HUDEP-2 (cell line): ENCODE results near the gene SLC25A22.

Source experiments
- DNase-seq, 76 experiments: peaks; one replicate each; lab custom pipeline; 2025; ENCODE audit not compliant: unreplicated experiment in 76 of 76; lab: John Stamatoyannopoulos, UW

The SLC25A22 gene

DNA sequence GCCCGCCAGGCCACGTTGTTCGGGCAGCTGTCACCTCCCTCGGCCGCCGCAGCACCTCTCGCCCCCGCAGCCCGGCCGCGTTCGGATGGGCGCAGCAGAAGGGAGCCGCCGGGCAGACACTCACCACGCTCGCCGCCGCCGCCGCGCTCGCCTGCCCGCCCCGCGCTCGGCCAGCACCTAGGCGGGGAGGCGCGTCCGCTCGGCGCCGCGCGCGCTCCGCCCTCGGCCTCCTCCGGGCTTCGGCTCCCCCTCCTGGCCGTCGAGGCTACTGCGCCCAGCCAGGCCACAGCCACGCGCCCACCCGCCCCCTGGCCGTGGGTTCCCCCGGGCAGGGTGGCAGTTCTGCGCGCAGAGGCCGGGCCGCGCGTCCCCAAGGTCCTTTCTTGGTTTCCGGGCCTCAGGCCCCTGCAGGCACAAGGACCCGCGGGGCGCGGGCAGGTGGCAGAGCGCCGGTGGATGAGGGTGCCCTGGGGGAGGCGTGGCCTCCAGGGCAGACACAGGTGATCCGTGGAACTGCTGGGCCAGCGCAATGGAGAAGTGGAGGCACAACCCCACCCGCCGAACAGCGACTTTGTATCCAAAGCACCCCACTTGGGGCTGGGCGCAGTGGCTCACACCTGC lies at the start of gene SLC25A22:
Gene SLC25A22 (minus strand): TSS at position 189 of the 621 bp plus-strand sequence. CDS start 3,275 bp downstream, outside the sequence.
- peak in 68 of 76 experiments; percentile 16 to 85 (median 60) for DNase-seq

DNA sequence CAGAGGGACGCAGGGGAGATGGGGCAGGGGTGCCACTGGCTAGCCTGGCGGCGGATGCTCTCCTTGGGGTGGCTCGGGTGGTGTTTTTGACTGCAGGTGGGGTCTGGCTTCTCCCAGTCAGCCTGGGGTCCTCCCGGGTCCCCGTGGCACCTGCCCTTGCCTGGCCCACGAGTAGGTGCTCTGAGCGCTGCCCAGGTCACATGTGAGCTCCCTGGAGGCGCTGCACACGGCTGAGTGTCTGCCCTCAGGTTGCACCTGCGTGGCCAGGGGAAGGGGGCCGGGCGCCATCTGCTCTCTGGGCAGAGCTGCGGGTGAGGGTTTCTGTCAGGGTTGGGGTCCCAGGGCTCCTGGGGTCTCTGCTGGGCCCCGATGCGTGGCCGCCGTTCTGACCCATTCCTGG lies 49.8 kb upstream of the SLC25A22 start:
- no peak for DNase-seq

DNA sequence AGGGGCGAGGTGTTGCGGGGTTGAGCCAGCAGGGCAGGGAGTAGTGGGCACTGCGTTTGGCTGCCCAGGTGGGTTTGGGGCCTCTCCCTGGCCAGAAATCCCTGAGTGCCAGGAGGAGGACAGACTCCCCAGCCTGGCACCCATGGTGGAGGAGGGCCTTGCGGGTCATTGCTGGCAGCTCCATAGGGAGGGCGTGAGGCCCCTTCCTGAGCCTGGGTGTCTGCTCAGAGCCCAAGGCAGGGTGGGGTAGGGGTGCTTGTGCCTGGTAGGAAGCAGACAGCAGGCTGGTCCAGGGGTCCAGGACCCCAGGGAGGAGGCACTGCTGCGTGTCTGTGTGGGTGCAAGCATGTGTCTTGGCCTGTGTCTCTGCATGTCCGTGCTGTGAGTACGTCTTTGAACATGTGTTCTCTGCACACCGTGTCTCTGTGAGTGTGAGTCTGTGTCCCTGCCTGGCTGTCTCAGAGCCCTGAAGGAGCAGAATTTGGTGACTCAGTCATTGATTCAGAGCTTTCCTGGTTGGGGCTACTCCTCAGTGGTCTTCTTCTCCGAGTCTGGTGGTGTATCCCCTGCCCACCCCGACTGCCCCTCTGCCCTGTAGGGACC lies 48.5 kb upstream of the SLC25A22 start:
- no peak for DNase-seq

DNA sequence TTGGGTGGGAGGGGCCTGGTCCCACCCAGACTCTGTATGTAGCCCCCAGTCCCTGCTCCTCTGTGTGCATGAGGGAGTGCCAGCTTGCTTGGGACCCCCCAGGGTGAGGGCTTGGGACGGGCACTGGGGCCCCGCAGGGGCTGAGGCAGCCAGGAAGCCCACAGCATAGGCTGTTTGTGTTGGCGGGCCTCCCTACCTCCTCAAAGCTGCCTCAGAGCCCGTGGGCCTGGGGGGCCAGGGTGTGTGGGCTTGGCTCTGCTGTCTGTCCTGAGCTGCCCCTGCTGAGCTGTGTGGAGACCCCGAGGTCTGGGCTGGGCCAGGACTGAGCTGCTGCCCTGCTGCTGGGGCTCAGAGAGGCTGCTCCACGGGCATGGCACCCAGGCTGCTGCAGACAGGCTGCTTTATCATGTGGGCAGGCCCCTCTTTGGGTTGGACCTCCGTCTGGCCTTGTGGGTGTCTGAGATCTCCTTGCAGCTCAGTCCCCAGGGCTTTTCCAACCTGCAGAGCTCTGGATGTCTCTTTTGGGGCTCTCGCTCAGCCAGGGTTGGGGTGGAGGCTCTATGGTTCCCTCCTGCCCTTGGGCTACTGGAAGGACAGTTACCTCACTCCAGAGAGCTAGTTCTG lies 47.9 kb upstream of the SLC25A22 start:
- peak in 39 of 76 experiments; percentile 7 to 56 (median 38) for DNase-seq

DNA sequence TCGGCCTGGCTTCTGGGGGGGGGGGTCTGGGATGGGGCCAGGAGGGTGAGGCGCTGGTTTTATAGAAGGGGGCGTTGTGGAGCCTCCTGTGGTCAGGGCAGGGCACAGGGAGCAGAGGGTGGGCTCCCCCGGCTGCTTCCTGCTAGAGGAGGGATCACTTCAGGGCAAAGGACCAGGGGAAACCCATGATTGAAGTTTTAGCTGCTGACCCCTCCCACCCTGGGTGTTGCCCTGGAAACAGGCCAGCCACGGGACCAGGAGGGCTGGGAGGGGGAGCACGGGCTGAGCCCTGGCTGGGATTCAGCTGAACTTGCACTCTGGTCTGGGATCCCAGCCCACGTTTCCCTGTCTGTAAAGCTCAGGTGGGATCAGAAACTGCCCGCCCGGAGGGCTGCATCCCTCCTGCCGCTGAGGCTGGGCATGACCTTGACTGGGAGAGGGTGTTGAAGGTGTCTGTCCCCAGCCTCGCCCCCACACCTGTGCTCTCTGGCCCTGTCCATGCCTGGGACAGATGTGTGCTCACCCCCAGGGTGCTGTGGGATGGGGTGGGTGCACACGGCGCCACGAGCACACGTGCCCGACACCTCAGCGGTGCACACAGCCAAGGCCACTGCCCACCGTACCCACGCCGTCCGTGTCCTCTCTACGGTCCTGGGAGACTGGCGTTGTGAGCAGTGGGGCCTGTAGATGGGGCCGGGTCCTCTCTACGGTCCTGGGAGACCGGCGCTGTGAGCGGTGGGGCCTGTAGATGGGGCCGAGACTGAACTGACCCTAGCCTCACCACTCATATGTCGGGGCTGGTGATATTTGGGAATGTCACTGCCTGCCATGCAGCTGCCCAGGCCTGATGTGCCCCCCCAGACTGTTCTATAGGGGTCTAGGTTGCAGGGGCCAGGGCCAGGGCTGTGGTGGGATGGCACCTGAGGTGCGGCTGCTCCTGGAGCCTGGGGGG lies 46.9 kb upstream of the SLC25A22 start:
- peak in 74 of 76 experiments; percentile 45 to 97 (median 90) for DNase-seq

DNA sequence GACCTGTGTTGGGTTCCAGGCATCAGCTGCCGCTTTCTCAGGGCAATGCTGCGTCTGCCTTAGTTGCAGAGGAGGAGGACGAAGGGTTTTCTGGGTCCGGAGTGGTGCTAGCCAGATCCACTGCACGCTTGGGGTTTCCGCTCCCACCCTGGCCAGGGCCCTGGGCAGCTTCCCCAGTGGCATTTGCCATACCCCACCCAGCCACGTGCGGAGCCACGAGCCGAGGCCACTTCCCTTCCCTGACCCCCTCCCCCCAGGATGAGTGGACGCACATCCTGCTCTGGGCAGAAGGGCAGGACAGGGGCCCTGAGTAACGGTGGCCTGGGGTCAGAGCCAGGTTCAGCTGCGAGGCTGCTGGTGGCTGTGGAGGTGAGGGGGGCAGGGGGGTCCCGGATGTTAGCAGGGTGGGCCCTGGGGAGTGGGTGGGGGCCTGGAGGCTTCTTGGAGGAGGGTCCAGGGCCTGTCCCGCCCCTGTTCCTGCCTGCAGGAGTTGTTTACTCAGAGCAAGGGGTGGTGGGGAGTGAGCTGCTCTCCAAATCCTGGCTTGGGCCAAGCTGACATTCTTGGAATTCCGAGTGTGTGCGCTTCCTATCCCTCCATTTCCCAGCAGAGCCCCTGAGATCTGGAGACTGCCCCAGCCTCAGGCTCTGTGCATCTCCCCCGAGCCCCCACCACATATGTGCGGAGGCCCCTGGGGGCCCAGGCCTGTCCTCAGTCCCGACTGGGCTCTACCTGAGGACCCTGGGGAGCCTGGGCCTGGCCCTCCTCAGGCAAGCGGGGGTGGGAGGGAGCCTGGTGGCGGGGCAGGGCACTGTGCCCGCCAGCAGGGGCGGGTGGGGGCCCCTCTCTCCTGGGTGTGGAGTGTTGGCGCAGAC lies 46.0 kb upstream of the SLC25A22 start:
- DNase-seq: peak in 43 of 76 experiments; percentile 16 to 71 (median 41)

DNA sequence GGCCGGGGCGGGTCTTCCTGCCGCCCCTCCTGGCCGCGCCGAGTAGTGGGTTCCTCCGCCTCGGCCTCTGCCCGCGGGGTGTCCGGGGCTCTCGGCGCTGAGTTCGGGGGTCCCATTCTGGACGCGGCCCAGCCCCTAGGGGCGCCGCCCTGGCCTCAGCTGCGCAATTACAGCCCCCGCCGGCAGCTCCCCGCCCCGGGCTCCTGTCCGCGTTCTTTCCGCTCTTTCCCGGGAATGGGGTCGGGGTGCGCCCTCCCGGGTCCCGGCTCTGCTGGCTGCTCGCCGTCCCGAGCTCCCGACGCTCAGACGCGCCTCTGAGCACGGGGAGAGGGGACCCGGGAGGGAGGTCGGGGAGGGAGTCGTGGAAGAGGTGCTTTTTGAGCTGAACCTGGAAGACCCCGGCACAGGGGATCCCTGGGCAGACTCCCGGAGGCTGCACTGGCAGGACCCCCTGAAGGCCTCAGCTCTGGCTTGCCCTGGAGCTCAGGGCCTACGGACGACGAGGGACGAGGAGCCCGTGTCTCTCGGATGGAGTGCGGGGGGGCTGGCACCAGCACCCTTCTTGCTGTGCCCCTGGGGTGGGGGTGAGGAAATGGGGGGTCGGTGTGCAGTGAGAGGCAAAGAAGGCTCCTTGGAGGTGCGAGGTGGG lies 45.1 kb upstream of the SLC25A22 start:
- DNase-seq: no peak

DNA sequence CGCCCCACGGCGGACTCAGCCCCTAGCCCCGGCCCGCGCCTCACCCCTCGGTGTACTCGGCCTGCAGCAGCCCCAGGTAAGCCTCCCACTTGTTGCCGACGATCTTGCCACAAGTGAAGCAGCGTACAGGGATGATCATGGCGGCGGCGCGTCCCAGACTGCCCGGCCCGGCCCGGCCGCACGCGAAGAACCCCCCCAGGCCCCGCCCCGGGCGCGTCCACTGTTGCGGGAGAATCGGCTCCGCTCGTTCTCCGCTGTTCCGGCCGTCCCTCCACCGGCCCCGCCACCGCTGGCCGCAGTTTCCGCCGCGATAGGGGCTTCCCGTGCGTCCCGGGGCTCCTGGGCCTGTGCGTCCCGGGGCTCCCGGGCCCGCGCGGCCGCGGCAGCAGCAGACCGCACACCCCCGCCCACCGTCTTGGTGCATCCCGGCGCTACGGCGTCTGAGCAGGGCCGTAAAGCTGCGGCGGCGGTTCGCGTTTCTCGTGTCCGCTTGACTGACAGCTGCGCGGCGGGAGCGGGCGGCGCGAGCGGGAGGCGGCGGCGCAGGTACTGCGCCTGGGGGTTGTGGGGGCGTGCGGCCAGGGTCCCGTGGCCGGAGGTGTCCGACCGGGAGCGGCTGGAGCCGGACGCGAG lies 44.4 kb upstream of the SLC25A22 start, which contains the start of the genes POLR2L and TSPAN4:
Gene POLR2L (minus strand): TSS at position 160 of the 633 bp plus-strand sequence. CDS start 21 bp downstream, at position 139.
Gene TSPAN4 (plus strand): TSS at position 483 of the 633 bp plus-strand sequence. CDS start 7,453 bp downstream, outside the sequence.
- peak in 75 of 76 experiments; percentile 25 to 97 (median 78) for DNase-seq

DNA sequence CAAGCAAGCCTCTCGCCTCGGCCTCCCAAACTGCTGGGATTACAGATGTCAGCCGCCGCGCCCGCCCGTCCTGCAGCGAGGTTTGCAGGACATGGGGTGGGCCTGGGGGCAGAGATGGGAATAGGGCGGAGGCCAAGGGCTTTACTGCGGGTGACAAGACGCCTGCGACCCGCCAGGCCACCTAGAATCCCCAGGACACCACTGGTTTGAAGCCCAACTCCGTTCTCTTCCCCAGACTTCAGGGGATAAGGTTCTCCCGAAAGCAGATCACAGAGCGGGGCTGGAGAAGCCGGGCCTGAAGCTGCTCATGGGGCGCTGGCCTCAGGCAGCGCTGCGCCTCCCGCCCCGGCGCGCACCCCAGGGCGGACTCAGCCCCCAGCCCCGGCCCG lies 43.9 kb upstream of the SLC25A22 start:
- no peak for DNase-seq

DNA sequence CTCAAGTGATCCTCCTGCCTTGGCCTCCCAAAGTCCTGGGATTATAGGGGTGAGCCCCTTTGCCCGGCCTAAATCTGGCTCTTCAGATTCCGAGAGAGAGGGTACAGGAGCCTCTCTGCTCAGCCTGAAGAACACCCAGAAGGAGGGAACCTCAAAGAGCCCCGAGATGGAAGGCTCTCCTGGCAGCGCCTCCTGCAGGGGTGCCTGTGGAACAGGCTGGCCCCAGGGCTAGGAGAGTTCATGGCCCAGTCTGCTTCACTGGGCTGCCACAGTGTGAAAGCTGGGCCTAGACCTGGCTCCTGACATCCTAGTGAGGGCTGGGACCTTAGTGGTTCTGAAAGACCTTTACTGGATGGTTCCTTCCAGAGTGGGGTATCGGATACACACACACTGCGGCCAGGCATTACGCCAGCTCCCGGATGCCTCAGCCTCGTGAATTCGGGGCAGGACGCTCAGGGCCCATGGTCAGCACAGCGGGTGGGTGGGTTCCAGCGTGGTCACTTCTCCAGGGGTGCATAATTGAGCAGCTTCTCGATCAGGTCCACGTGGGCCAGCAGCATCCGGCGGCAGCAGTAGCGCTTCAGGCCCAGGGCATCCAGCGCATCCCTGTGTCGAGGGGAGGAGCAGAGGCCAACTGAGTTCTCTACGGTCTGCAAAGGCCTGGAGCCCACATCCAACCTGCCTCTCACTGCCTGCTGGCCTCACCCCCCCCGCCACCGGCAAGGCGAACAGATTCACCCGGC lies 42.0 kb upstream of the SLC25A22 start:
- DNase-seq: peak in 10 of 76 experiments; percentile 19 to 35 (median 24)

DNA sequence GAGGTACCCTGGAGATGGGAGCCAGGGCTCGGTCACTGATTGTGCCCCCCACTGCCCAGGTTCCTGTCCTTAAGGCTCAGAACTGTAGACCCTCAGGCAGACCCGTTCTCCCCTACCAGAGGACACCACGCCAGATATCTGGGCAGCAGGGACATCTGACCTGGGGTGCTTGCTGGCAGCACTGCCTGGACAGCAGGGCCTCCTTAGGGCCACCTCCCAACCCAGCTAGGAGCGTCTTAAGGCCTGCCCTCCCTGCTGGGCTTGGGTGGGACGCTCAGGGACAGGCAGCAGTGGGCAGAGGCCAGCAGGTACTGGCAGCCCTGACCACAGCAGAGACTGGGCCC lies 41.2 kb upstream of the SLC25A22 start:
- no peak for DNase-seq

DNA sequence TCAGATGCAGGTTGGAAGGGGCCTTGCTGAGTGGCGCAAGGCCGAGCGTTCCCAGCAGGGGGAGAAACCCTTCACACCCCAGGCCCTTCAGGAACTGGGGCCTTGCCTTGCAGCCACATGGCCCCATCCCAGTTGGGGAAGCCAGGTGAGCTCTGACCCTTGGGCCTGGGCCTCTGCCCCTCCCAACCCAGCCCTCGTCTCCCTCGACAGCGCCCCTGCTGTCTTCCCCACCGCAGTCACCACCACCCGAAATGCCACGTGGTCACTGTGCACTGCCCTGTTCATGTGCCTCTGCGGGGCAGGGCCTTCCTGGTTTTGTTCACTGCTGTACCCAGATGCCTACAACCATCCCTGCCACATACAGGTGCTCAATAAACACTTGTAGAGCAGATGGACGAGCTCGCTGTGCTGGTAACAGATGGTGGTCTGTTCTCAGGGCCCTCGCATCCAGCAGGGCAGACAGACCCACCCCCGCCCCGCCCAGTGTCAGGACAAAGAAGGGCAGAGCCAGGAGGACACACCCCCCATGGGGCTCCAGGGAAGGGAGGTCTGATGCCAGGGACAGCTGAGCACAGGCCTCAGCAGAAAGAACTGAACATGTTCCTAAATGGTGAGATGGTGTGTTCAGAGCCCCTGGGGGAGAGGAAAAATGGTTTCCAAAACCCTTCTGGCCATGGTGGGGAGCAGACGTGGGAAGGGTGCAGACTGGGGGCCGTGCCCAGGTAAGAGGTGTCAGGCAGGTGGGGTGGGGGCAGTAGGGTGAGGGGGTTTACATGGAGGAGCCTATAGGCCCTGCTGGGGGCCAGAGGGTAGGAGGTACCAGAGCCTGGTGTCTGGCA lies 40.6 kb upstream of the SLC25A22 start:
- peak in 42 of 76 experiments; percentile 14 to 77 (median 45) for DNase-seq

DNA sequence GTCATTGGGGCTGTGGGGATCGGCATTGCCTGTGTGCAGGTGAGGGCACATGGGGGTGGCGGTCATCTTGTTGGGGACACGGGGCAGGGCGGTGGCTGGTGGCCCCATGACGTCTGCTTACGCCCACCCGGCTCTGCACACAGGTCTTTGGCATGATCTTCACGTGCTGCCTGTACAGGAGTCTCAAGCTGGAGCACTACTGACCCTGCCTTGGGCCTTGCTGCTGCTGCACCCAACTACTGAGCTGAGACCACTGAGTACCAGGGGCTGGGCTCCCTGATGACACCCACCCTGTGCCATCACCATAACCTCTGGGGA lies 39.9 kb upstream of the SLC25A22 start:
- no peak for DNase-seq

DNA sequence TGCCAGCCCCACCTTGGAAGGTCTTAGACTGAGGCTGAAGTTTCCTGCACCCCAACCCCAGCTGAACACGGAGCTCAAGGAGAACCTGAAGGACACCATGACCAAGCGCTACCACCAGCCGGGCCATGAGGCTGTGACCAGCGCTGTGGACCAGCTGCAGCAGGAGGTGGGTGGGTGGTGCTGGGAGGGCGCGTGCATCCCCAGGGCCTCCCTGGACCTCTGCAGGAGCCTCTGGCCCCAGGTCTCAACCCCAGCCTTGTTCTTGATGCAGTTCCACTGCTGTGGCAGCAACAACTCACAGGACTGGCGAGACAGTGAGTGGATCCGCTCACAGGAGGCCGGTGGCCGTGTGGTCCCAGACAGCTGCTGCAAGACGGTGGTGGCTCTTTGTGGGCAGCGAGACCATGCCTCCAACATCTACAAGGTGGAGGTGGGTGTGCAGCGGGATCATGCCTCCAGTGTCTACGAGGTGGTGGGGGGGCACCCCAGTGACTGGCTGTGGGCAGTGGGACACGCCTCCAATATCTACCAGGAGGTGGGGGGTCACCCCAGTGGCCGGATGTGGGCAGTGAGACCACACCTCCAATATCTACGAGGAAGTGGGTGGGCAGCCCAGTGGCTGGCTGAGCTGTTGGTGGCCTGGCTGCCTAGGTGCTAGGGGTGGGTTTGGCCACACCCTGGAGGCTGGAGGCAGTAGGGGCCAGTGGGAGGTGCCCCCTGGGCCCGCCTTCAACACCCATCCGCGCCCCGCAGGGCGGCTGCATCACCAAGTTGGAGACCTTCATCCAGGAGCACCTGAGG lies 39.3 kb upstream of the SLC25A22 start:
- peak in 5 of 76 experiments; percentile 19 to 30 (median 25) for DNase-seq

DNA sequence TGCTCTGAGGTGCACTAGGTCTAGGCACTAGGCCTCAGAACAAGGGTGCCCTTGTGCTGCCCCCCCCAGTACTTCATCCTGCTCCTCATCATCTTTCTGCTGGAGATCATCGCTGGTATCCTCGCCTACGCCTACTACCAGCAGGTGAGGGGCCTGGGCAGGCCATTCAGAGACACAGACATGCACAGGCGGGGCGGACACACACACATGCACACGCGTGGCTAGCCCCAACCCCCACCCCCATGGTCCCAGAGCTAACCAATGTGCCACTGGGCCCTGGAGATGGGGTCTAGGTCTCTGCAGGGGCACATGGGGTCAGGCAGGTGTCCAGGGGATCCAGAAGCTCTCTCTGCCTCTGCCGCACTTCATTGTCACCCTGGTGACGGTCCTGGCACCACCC lies 38.6 kb upstream of the SLC25A22 start:
- no peak for DNase-seq

DNA sequence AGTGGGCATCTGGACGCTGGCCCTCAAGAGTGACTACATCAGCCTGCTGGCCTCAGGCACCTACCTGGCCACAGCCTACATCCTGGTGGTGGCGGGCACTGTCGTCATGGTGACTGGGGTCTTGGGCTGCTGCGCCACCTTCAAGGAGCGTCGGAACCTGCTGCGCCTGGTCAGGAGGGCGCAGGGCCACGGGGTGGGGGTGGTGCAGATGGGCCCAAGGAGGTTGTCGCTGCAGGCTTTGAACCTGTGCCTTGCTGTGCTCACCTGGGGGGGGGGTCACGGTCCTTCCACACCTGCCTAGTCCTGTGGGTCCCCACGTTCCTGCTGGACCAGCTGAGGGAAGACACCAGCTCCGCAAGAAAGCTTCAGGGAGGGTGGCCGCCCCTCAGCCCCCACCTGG lies 38.2 kb upstream of the SLC25A22 start:
- no peak for DNase-seq
